OCI-LY7 (cell line): ENCODE measurements around the gene SYT14.

Experiments used
- CTCF ChIP-seq: fragments of 200-600 bp; sonication (generic); conservative IDR thresholded peaks from 2 replicates; pipeline ENCODE4 v1.5.1; 2014; ENCODE audit warnings: mild to moderate bottlenecking, antibody characterized with exemption, low read length, moderate library complexity, mixed read lengths
- EZH2phosphoT487 ChIP-seq: fragments of 200-600 bp; sonication (generic); IDR thresholded peaks from 2 replicates; pipeline ENCODE4 v1.6.1; 2018; ENCODE audit warnings: low read depth, borderline replicate concordance, mild to moderate bottlenecking, mixed run types, antibody characterized with exemption, low read length, moderate library complexity, mixed read lengths

GRCh38 chr1:210129759-210130158 lies 191.7 kb downstream of the SYT14 start:
- TF ChIP-seq EZH2phosphoT487 (no peak), CTCF (no peak)
